ENCODE measurements around the gene IER5.

IER5 gene

DNA sequence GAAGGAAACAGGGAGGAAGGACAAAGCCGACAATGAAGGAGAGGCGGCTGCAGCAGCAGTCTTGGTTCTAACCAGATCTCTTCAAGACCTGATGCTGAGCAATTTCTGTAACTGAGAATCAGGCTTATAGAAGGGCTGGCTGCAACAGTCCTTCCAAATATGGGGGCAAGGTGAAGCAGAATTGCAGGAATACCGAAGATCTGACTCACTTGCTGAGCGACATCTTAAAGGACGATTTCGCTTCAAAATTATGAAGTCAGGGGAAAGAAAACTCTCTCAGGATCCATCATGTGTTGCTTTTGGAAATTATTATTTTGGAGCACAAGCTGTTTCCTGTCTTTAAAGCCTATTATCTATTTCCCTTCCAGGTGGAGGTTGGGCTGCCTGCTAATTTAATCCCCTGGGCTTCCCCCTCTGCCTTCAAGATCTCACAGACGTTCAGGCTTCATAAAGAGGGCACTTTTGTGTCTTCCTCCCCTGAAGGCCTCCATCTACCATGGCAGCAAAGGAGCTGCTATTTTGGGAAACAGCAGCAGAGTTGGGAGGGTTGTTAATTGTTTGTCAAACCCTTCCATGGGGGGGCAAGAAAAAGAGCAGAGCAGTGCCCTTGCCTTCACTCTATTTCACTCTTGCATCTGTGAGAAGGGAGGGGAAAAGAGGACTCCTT lies 10.8 kb upstream of the IER5 start:
- no peak for ATAC-seq

DNA sequence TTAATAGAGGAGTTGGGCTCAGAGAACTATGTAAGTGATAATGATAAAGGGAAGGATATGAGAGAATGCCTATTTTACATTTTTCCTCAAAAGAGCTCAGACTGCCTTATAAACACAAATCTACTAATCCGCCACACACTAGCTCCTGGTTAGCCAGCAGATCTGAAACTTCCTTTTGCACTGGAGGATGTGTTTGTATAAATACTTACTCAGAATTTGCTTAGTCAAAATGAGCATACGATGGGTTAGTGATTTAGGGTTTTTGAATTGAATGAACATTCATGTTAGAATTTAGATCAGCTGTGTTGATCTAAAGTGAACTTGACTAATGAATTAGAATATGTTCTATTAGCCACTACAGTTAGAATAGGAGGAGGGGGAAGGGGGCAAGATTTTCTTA lies 9.1 kb upstream of the IER5 start:
- peak; percentile 23 to 50 for ATAC-seq

DNA sequence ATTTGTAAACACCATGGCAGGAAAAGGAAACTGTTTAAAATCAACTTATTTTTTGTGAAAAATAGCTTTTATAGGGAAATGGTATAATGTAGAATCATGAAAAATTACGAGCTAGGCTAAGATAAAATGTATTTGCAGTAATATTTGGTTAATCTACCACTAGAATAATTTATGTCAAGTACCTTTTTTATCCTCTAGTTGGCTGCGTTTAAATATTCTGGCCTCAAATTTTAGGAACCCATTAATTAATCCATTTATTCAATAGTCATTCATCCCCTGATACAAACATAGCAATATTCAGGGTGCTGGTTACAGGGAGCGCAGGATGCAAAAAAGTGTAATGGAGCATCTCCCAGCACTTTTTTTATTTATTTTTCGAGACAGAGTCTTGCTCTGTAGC lies 8.6 kb upstream of the IER5 start:
- ATAC-seq = no peak

DNA sequence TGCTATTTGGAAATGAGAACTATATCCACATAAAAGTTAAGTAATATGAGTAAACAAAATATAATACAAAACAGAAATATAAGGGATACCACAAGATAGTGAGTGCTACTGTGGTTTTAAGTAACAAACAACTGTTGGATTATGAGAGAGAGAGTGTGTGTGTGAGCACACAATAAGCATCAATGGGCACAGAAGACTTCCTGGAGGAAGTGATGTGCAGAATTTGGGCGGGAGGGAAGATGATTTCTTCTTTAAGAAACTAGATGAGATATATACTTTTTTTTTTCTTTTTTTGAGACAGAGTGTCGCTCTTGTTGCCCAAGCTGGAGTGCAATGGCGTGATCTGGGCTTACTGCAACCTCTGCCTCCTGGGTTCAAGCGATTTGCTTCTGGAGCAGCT lies 7.9 kb upstream of the IER5 start:
- no peak for ATAC-seq

DNA sequence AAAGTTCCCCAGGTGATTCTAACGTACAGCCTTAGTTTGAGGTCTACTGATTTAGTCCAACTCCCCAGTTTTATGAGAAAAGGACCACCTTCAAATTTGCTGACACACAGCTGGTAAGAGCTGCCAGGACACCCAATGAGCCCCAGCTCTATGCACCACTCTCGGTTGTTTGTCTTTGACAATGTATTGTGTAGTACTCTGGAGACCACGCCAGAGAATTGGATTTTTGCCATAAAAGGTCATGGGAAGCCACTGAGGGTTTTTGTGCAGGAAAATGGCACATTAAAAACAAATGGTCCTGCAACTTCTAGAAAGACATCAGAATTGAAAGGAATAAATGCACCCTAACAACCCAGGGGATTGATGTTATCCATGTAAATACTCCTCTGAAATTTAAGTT lies 7.1 kb upstream of the IER5 start:
- no peak for ATAC-seq

DNA sequence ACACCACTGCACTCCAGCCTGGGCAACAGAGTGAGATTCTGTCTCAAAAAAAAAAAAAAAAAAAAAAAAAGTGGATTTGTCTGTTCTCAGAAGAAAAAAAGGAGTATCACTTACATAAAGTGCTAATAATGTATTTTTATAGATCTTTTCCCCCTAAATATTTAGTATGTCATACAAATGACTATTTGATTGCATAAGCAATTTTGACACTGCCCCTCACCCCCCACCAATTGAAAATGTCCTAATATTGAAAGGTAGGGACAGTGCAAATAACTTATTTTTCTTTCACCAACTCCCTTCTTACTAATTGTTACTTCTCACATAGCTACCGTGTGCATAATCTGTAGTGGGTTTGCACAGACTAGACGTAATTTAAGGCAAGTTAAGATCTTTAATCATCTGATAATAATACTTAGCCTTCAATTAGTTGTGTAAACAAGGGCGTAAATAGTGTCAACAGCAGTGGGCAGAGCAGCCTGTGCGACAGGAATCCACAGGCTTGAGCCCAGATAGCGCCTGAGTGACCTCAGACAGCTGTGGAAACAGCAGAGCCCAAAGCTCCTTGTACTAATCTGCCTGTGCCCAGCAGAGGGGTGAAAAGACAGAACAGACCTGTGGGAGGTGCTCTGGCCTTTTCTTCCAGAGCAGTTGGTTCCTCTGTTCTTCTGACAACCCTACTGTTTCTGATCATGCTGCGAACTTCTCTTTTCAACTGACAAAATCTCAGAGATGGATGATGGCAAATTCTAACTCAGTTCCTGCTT lies 4.5 kb upstream of the IER5 start:
- ATAC-seq = peak; percentile 37 to 44

DNA sequence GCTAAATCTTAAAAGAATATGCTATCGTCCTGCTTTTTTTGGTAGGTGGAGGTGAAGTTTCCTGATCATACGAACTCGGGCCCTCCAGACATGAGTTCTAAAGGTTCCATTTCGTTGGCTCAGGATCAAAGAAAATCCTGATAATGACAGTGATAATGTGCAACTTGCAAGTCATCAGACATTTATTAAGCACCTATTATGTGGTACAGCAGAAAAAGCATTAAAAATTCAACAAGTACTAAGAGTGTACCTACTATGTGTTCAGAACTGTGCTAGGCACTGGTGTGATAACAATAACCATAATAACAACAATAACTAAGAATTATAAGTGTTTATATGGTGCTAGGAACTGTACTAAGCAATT lies 3.9 kb upstream of the IER5 start:
- ATAC-seq = no peak

DNA sequence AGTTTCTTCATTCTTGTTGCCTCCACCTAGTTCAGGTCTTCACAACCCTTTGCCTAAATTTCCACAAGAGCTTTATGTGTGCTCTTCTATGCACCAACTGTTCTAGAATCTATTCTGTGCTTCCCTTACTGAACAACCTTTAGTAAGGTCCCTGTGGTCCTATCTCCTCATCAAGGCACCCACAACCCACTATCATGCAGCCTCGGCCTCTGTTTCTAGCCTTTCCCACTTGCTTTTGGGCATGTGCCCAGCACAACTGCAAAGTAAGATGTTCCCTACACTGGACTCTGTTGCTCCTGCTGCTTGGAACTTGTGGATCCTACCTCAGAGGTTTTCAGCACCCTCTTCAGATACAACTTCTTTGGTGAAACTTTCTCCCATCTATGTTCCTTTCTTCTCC lies 2.4 kb upstream of the IER5 start:
- ATAC-seq = no peak

DNA sequence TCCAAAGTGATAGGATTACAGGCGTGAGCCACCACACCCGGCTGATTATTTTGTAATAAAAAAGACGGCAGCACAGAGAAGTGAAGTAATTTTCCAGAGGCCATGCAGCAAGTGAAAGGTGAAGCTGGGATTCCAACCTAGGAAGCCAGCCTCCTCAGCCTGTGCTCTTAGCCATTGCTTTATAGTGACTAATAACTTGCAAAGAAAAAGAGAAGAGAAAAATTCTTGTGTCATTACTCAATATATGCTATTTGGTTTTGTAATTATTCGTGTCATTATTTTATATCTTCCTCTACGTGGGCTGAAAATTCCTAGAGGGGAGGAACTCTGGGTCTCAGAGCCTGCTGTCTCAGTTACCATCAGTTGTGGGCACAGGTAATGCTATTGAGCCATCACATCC lies 1.6 kb upstream of the IER5 start:
- ATAC-seq = no peak

DNA sequence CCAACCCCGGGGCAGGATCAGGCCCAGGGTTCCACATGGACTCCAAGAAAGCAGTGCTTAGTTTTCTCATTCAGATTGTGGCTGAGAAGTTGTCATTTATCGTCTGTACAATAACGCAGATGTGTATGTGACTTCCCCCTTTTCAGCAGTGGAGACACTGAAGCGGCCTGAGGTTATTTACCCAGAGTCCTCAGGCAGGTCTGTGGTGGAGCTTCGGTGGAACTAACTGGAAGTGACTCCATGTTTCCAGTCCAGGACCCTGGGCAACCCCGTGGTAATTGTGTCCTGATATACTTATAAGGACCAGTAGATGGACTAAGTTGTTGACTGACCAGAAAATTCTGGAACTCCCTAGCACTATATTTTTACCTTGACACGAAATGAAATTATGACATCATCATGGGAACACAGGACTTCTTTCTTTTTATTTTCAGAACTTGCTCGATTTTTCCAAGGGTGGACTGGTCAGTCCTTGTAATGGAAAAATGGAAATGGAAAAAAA lies 1.0 kb upstream of the IER5 start:
- no peak for ATAC-seq

DNA sequence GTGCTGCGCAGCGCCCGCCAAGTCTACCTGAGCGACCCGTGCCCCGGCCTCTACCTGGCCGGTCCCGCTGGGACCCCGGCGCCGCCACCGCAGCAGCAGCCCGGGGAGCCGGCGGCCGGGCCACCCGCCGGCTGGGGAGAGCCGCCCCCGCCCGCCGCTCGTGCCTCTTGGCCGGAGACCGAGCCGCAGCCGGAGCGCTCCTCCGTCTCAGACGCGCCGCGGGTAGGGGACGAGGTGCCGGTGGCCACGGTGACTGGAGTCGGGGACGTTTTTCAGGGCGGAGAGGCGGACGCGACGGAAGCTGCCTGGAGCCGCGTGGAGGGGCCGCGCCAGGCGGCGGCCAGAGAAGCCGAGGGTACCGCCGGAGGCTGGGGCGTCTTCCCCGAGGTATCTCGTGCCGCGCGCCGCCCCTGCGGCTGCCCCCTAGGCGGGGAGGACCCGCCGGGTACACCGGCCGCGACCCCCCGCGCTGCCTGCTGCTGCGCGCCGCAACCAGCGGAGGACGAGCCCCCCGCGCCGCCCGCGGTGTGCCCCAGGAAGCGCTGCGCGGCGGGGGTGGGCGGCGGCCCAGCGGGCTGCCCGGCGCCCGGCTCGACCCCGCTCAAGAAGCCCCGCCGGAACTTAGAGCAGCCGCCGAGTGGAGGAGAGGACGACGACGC lies 646 bp downstream of the IER5 start:
- peak in 1 of 2 donors; percentile 4 for ATAC-seq

DNA sequence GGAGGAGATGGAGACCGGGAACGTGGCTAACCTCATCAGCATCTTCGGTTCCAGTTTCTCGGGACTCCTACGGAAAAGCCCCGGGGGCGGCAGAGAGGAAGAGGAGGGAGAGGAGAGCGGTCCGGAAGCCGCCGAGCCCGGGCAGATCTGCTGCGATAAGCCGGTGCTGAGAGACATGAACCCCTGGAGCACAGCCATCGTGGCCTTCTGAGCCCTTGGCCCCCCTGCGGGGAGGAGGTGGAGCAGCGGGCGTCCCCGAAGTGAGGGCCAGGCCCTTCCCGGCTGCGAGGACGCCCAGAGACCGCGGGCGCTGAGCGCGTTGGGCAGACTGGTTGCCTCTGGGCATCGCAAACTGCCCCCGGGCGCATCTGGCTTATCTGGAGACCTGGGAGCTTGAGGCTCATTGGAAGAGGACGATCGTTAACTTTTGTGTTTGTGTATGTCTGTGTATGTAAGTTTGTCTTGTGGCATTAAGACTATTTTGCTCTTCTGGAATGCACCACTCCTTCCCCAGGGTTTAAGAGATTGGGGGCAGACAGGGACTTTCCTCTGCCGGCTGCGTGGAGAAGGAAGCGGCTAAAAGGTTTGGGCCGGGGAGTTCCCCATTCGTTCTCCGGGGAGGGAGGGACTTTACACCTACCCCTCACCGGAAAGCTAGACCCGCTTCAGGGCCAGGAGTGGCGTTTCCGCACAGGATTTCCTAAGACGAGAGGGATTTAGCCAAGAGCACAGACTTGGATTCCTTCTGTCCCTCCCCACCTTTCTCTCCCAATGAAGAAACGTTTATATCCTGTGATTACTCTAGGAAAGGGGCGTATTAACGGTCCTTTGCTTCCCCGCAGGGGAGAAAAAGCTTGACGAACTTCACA lies 1.4 kb downstream of the IER5 start:
- peak; percentile 54 to 55 for ATAC-seq

DNA sequence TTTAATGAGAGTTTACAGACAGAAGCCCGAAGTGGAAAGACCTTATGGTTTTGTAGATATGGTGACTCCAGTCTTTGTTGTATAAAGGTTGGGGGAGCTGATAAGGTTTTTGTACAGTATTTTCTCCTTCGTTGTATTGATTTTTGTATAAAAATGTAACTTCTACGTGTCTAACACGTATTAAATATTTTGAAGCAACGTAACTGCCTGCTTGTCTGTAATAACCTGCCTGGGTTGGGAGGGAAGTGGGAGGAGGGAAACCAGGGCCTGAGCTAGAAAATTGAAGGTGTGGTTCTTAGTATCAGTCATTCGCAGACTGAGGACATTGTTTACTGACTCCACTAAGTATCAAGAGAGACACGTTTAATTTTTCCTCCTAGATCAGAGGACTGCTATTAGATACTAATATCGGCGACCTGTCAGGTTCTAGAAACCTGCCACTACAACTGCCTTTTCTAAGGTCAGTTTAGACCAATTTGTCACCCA lies 2.2 kb downstream of the IER5 start:
- ATAC-seq = peak; percentile 26 to 31

DNA sequence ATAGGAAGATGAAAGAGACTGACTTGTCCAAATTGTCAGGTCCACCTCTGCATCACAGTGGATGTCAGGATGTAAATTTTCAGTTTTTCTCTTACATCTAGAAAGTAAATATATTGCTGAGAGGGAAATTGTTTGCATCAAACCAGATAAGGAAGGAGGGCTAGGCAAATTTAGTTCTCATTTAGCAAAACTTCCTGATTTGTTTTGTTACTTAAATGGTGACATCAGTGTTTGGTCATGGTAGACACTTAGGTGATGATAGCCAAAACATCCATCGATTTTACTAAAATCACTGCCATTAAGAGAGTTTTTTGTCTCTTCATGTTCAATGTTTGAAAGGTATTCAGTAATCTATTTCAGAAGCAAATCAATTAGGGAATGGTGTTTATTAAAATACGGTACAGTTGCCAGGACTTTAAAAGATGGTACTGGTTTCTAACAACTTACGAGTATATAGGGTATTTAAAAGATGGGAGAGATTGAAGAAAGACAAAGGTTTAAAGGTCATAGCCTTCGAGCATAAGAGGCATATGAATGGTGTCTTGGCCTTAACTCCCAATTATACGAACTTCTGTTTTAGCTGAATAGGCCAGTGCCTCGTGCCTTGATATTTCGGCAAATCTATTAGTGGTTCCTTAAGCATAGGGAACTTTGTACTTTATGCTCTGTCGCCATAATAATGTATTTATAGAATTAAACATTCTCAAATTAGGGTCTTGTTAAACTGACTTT lies 3.0 kb downstream of the IER5 start:
- ATAC-seq = no peak

DNA sequence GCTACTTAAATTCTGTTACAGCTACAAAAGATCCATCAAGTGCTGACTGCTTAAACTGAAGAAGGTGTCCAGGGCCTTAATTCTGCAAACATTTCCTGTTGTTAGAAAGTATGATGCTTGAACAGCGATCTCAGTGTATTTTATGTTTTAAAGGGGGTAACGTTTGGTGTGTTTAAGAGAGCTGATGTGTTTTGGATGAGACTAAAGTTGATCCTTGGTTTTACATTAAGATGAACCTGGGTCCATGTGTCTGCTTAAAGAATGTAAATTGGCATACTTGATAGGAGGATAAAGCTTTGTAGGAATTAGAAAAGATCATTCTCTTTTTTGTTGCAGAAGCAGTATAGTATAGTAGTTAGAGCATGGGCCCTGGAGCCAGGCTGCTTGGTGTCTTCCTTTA lies 3.6 kb downstream of the IER5 start:
- no peak for ATAC-seq

DNA sequence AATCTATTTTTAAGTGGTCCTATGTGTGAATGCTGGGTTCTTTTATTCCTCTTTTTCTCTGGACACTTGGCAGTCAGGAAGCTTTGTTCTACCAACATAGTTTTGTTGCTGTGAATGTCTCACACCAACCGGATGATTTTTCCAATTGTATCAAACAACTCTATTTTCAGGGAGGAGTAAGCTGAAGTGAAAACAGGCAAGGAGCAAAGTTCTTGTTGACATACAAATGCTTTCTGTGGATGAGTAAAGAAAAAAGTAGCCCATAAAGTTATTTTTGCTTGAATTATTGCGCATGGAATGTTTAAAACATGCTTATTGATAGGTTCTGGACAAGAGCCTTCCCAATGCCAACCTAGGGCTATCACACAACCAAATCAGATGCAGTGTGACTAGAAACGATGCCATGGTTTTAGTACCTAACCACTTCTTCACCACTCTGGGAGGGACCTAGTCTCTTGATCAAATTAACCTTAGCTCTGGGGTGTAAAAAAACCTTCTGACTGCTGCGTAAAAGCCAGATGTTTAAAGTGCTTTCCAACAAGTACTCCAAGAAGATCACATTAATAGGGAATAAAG lies 4.5 kb downstream of the IER5 start:
- ATAC-seq = no peak

DNA sequence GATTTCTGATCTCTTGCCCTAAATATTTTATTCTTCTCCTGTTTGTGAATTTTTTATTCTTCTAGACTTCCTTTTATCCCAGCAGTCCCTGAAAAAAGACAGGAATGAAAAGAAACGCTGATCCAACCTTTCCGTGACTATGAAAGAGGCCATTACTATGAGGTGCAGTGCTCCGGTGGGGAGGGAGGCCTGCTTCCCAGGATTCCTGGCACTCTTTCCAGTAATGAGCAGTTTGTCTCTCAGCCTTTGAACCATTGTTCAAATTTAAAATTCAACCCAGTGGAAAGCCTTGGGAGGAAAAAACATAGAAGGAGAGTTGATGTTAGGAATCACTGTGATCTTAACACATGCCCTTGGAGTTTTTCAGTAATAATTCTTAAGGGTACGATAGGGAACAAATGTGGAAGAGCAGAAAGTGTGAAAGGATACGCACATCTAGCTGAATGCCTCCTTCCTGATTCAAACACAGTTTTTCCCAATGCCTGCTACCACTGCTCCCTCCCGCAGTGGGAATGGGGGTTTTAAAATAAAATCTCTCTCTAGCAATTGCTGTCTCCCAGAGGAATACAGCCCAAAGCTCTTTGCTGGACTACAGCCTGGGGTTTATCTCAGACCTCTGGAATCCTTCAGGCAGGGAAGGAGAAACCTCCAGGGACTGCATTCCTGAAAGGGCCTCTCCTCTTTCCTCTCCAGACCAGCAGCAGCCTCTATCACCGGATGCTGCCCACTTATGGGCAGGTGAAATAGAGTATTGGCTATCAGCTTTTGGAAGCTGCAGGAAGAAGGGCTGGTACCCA lies 6.1 kb downstream of the IER5 start:
- ATAC-seq = no peak

DNA sequence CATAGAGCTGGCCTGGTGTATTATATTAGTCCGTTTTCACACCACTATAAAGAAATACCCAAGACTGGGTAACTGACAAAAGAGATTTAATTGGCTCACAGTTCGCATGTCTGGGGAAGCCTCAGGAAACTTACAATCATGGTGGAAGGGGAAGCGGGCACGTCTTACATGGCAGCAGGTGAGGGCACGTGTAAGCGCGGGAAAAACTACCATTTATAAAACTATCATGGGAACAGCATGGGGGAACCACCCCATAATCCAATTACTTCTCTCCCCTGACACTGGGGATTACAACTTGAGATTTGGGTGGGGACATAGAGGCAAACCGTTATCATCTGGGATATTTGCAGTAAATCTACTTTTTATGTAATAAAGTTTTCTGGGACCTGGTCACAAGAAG lies 6.8 kb downstream of the IER5 start:
- no peak for ATAC-seq

DNA sequence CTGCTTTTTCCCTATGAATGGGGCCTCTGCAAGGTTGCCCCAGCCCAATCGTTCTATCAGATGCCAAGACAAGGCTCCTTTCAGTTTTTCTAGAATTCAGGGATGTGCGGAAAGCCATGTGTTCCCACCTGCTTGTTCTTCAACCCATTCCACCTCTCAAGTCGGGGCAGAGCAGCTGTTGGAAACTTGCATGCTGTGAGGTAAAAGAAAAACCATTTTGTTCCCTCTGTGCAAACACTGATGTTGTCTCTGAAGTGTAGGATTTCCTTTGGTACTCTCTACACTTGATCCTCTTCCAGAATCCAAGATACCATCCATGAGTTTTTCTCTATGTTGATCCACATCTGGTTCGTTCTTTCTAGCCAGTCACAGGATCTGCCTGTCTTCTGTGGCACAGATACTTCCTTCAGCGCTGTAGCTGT lies 7.3 kb downstream of the IER5 start:
- ATAC-seq = no peak

DNA sequence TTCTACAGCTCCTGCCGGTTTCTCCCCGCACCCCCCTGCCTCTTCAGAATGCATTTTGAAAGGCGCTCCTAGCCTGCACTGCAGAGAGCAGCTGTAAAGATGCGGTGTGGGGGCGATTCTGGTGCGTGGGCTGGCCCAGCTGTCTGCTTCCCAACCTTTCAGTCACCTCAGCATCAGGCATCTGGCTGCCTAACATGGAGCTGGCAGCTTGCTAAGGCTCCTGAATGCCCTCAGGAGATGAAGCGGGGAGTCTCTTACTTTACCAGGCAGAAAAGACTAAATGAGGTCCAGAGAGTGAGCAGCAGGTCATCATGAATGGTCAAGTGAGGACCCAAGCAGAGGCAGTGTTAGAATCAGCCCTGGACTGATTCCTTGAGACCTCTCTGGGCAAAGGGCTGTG lies 8.7 kb downstream of the IER5 start:
- ATAC-seq = no peak
